Subcutaneous adipose tissue (tissue), 4 donors: ENCODE data around the gene ITGB1. TPM values are rescaled to one million over a fixed set of nuclear protein-coding genes. Genes with fewer than 3 reads are reported as not detected.

Source experiments
- CTCF ChIP-seq: fragments of 450-650 bp; IDR thresholded peaks from one replicate; pipeline ENCODE4 v1.5.1; 2016; ENCODE audit warnings: low read depth, mild to moderate bottlenecking, control low read depth, antibody characterized with exemption, moderate library complexity
- total RNA-seq, 4 donors: library from RNA; depleted of rRNA; stranded (reverse); fragments of >200 nt; gene quantifications; one replicate each; pipeline ENCODE4 v1.1.0, GENCODE V29; 2016

ITGB1 gene
- total RNA-seq, 4 donors from 2014 or later: 794 to 1,994 (median 1,022) TPM

GRCh38 chr10:32893434-32893833 lies 64.6 kb downstream of the ITGB1 start:
- no peak for TF ChIP-seq CTCF

- no peak for TF ChIP-seq CTCF
These were observed 66.8 kb downstream of the ITGB1 start for GRCh38 chr10:32891261-32891660.

GRCh38 chr10:32890444-32890843 lies 67.6 kb downstream of the ITGB1 start:
- no peak for TF ChIP-seq CTCF

- TF ChIP-seq CTCF: no peak
These were observed 68.3 kb downstream of the ITGB1 start for GRCh38 chr10:32889631-32890212.

- TF ChIP-seq CTCF: no peak
These were observed 69.7 kb downstream of the ITGB1 start for GRCh38 chr10:32888161-32888927.

GRCh38 chr10:32887481-32887880 lies 70.5 kb downstream of the ITGB1 start:
- TF ChIP-seq CTCF: no peak

- TF ChIP-seq CTCF: no peak
These were observed 76.0 kb downstream of the ITGB1 start for GRCh38 chr10:32882076-32882475.
